GM18520 (cell line): ENCODE measurements around the gene FOXD4L3.
"Not testable (repeated sequence)": the region's sequence is repeated elsewhere in the genome, so short reads cannot be mapped to it uniquely, and the experiment has no call there.

Source experiments
- ATAC-seq: cut with Tn5 transposase; IDR thresholded peaks from one replicate; pipeline ENCODE4 v1.9.1; 2021; ENCODE audit not compliant: unreplicated experiment

Gene FOXD4L3

GRCh38 chr9:68343992-68344391 lies 41.3 kb downstream of the FOXD4L3 start:
- not testable (repeated sequence) for ATAC-seq

GRCh38 chr9:68351689-68352088 lies 49.0 kb downstream of the FOXD4L3 start:
- ATAC-seq, result not testable (repeated sequence)
